A673 (cell line): ENCODE results near the gene SSTR4.

Source experiments
- EZH2 ChIP-seq: fragments of 200-600 bp; sonication (generic); IDR thresholded peaks from 2 replicates; pipeline ENCODE4 v1.6.1; 2017; ENCODE audit warnings: borderline replicate concordance, low read depth, mild to moderate bottlenecking, mixed read lengths, antibody characterized with exemption, low read length; ENCODE audit not compliant: poor library complexity, severe bottlenecking
- TF ChIP-seq, protein P1 (sequence below): fragments of 300-800, 200-600 bp; sonication (generic); conservative IDR thresholded peaks from 2 replicates; pipeline ENCODE4 v1.5.1; 2017; ENCODE audit warnings: low read depth, mild to moderate bottlenecking, antibody characterized with exemption, low read length, moderate library complexity, mixed read lengths

DNA sequence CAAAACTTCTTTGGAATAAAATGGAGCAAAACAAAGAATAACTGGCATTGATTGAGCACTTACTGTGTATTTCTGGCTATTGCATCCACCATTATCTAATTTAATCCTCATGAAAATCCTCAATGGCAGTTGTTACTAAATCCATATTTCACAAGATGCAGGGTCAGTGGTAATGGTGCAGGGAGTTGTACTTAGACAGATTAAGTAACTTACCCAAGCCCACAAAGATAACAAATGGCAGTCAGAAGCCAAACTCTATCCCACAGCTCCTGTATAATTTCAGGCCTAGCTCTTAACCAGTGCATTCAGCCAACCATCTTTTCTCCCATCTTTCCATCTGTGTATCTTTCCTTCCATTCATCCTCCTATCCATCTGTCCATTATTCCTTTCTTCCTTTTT, 29.3 kb upstream of the SSTR4 start:
- TF ChIP-seq, protein P1, sequence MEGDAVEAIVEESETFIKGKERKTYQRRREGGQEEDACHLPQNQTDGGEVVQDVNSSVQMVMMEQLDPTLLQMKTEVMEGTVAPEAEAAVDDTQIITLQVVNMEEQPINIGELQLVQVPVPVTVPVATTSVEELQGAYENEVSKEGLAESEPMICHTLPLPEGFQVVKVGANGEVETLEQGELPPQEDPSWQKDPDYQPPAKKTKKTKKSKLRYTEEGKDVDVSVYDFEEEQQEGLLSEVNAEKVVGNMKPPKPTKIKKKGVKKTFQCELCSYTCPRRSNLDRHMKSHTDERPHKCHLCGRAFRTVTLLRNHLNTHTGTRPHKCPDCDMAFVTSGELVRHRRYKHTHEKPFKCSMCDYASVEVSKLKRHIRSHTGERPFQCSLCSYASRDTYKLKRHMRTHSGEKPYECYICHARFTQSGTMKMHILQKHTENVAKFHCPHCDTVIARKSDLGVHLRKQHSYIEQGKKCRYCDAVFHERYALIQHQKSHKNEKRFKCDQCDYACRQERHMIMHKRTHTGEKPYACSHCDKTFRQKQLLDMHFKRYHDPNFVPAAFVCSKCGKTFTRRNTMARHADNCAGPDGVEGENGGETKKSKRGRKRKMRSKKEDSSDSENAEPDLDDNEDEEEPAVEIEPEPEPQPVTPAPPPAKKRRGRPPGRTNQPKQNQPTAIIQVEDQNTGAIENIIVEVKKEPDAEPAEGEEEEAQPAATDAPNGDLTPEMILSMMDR = no peak
- TF ChIP-seq EZH2 = no peak
